ENCODE results near the gene ABHD8.

DNA sequence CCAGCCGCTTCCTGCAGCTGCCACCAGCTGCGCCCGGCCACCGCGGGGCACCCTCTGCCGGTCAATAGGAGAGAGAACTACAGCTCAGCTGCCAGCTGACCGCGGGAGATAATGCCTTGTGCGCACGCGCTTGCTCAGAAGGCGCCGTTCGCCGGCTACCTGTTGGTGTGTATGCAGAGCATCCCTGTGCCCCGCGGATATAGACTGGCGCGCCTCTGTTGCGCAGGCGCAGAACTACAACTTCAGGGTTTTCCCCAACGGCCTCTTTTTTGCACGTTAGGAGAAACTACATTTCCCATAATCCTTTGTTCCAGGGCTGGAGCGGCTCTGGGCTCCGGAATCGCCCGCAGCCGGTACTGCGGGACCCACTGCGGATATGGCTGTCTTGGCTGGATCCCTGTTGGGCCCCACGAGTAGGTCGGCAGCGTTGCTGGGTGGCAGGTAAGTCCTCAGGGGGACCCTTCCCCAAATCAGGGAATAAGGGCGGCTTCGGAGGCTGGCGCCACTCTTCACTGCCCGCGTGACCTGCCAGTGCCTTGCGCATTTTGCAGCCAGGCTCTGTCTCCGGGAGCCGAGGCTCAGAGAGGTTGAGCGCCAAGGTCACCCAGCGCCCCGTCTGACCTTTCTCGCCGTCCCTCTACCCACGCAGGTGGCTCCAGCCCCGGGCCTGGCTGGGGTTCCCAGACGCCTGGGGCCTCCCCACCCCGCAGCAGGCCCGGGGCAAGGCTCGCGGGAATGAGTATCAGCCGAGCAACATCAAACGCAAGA lies 2.5 kb upstream of the ABHD8 start, which contains the start of gene MRPL34:
- TF ChIP-seq, protein P1, sequence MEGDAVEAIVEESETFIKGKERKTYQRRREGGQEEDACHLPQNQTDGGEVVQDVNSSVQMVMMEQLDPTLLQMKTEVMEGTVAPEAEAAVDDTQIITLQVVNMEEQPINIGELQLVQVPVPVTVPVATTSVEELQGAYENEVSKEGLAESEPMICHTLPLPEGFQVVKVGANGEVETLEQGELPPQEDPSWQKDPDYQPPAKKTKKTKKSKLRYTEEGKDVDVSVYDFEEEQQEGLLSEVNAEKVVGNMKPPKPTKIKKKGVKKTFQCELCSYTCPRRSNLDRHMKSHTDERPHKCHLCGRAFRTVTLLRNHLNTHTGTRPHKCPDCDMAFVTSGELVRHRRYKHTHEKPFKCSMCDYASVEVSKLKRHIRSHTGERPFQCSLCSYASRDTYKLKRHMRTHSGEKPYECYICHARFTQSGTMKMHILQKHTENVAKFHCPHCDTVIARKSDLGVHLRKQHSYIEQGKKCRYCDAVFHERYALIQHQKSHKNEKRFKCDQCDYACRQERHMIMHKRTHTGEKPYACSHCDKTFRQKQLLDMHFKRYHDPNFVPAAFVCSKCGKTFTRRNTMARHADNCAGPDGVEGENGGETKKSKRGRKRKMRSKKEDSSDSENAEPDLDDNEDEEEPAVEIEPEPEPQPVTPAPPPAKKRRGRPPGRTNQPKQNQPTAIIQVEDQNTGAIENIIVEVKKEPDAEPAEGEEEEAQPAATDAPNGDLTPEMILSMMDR (CRISPR knock-in tag; IDR thresholded peaks at IDR 0.05), result peak; percentile 96
- no peak for TF ChIP-seq EHMT2 (IDR thresholded peaks at IDR 0.05; ENCODE audit: borderline replicate concordance, low read depth, low read length)
- no peak; the same call in 1 of the 2 replicates for TF ChIP-seq ADNP (CRISPR knock-in tag; IDR thresholded peaks at IDR 0.05)
- TF ChIP-seq AFF4 (CRISPR knock-in tag; IDR thresholded peaks at IDR 0.05), result no peak; the same call in 1 of the 2 replicates
- TF ChIP-seq SMC3 (IDR thresholded peaks at IDR 0.05; ENCODE audit: low read length), result no peak; the same call in 1 of the 2 replicates
- TF ChIP-seq POLR2A (IDR thresholded peaks at IDR 0.05; ENCODE audit: insufficient read depth in 1 of 2, low read depth in 2 of 2, low read length in 2 of 2), result peak; percentile 61 to 76; a peak in 3 of 4 replicates
- no peak for TF ChIP-seq ZNF577 (CRISPR knock-in tag; IDR thresholded peaks at IDR 0.05; ENCODE audit: borderline replicate concordance, low read depth)
- no peak; the same call in 1 of the 2 replicates for TF ChIP-seq ZNF274 (CRISPR knock-in tag; IDR thresholded peaks at IDR 0.05)
- 0 out of 2 replicates have a peak, but pooled peaks have one; percentile 51 for TF ChIP-seq ZNF792 (CRISPR knock-in tag; IDR thresholded peaks at IDR 0.05)
- TF ChIP-seq SIN3A (IDR thresholded peaks at IDR 0.05; ENCODE audit: borderline replicate concordance, low read depth, low read length), result peak; percentile 72; the same call in 1 of the 2 replicates
- TF ChIP-seq DPF2 (CRISPR knock-in tag; IDR thresholded peaks at IDR 0.05; ENCODE audit: borderline replicate concordance, low read depth), result no peak
- TF ChIP-seq HNRNPK (IDR thresholded peaks at IDR 0.05; ENCODE audit: low read depth, low read length, poor library complexity, severe bottlenecking), result peak; percentile 97
- TF ChIP-seq POLR2AphosphoS5 (IDR thresholded peaks at IDR 0.05; ENCODE audit: low read depth, low read length), result peak; percentile 84
